ACC112 (cell line): ENCODE measurements around the gene LSM4.
A peak's percentile ranks its signal among the peaks of the same experiment; 100 is the strongest.

Experiments
- H2AFZ ChIP-seq: fragments of 200-600 bp; sonication (generic); one replicate; pipeline ENCODE4 v1.6.0; 2017; ENCODE audit warnings: antibody characterized with exemption, low read length; ENCODE audit not compliant: unreplicated experiment
- H3K27ac ChIP-seq: fragments of 200-600 bp; sonication (generic); 2 replicates; pipeline ENCODE4 v1.5.1; 2014; ENCODE audit warnings: low read depth, mild to moderate bottlenecking, antibody characterized with exemption, low read length, moderate library complexity
- H3K27me3 ChIP-seq: fragments of 200-600 bp; sonication (generic); 2 replicates; pipeline ENCODE4 v1.6.1; 2014; ENCODE audit warnings: mild to moderate bottlenecking, antibody characterized with exemption, low read length, moderate library complexity, mixed read lengths; ENCODE audit not compliant: insufficient read depth
- H3K36me3 ChIP-seq: fragments of 200-600 bp; sonication (generic); 2 replicates; pipeline ENCODE4 v1.6.1; 2016; ENCODE audit warnings: mild to moderate bottlenecking, antibody characterized with exemption, low read length, moderate library complexity, mixed read lengths; ENCODE audit not compliant: insufficient read depth
- H3K4me1 ChIP-seq: fragments of 200-600 bp; sonication (generic); one replicate; pipeline ENCODE4 v1.6.1; 2016; ENCODE audit warnings: low read length, mixed read lengths; ENCODE audit not compliant: insufficient read depth, unreplicated experiment, control insufficient read depth
- H3K4me3 ChIP-seq: fragments of 200-600 bp; sonication (generic); 2 replicates; pipeline ENCODE4 v1.5.1; 2014; ENCODE audit warnings: mild to moderate bottlenecking, low read depth, low read length
- H3K79me2 ChIP-seq: fragments of 200-600 bp; sonication (generic); one replicate; pipeline ENCODE4 v1.6.0; 2016; ENCODE audit warnings: low read length; ENCODE audit not compliant: control insufficient read depth, unreplicated experiment, insufficient read depth

Gene LSM4

DNA sequence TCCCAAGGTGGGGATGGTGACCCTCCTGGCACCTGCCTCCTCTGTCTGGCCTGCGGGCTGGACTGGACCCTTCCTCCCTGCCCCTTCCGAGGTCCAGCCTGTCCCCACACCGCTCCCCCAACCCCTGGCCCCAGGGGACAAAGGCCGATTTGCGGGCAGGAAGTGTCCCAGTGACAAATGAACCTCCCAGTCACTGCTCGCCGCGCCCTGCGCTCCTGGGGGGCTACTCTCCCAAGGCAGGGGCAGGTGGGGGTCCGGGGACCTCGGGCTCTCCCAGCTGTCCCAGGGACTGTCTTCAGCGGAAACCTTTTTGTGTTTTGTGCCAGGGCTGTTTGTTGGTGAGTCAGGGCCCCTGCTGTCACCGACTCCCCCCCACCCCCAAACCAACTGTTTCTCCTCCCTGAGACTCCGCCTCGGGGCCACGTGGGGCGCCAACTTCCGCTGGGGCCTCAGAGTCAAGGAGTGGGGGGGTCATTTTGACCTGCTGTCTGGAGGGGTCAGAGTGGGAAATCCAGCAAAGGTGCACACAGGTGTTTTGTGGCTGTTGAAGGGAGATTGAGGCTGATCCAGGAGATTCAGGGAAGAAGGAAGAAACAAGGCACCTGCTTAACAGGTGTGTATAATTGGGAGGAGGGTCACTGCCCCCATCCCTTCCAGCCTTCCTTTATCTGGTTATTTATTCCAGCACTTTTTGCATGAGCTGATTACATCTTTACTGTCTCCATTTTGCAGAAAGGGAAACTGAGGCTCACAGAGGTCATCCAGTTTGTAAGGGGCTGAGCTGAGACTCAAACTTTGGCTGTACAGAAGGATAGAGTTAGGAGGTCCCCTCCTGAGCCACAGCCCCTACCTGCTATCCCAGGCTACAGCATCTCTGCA, 18.4 kb upstream of the LSM4 start:
- H2AFZ ChIP-seq: peak overlapping the region; percentile 60

DNA sequence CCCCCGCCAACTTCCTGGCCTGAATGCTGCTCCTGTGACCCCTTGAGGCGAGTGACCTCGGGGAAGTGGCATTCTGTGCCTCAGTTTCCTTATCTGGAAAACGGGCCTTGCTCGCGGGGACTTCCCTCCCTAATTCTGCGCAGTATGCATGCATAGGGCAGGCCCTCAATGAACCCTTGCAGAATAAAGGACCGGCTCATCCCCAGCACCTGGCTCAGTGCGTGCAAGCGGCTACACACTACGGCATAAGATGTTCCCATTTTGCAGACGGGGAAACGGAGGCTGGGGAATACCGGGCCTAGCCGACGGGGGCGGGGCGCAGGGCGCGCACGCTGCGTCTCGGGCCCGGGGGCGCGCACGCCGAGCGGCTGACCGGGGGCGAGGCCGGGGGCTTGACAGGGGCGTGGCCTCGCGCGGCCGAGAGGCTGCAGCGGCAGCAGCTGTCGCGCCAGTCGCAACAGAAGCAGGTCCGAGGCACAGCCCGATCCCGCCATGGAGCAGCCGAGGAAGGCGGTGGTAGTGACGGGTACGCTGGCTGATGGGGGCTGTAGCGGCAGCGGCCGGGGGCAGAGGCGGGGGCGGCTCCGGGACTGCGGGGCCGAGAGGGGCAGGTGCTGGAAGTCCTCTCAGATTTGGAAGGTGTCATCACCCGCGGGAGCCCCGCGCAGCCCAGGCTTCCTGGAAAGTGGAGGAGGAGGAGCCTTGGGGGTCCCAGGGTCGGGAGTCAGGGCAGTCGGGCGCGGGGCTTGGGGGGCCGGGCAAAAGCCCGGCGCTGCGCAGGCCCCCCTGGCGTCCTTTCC, 17.5 kb upstream of the LSM4 start, which contains the start of gene PGPEP1:
Gene PGPEP1, plus strand, starts transcription at position 409 of the 800 bp plus-strand sequence. Its CDS starts 84 bp downstream, at position 493.
- no peak within 1 kb of the TSS for H3K27ac ChIP-seq
- H3K4me1 ChIP-seq: no peaks in the 10 kb centered on the region
- no peaks in the 10 kb centered on the region for H3K36me3 ChIP-seq
- H3K79me2 ChIP-seq: no peaks in the 10 kb centered on the region
- H3K27me3 ChIP-seq: no peaks in the 10 kb centered on the region
- peak within 1 kb of the TSS; percentile 60 for H2AFZ ChIP-seq
- H3K4me3 ChIP-seq: peak within 1 kb of the TSS; percentile 90

More for the DNA sequence above, 18.4 kb upstream of the LSM4 start:
- H3K4me3 ChIP-seq: peak overlapping the region; percentile 90
- H3K79me2 ChIP-seq: no peaks in the 10 kb centered on the region
- H3K27me3 ChIP-seq: no peaks in the 10 kb centered on the region
- no peaks in the 10 kb centered on the region for H3K4me1 ChIP-seq
- H3K27ac ChIP-seq: no peak overlapping the region
- no peaks in the 10 kb centered on the region for H3K36me3 ChIP-seq

DNA sequence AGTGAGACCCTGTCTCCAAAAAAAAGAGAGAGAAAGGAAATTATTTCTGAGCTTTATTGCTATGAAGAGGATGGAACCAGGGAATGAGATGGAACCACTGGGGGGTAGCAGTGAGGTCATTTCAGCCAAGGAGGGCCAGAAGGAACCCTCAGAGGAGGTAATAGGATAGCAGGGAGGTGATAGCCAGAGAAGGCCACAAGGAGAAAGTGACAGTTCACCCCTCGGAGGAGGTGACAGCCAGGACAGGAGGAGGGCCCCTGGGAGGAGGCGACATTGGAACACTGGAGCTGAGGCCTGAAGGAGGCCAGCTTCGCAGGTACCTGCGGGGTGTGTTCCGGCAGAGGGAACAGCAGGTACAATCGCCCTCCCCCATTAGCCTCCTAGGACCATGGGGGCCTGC, 16.8 kb upstream of the LSM4 start:
- H2AFZ ChIP-seq: no peak overlapping the region

DNA sequence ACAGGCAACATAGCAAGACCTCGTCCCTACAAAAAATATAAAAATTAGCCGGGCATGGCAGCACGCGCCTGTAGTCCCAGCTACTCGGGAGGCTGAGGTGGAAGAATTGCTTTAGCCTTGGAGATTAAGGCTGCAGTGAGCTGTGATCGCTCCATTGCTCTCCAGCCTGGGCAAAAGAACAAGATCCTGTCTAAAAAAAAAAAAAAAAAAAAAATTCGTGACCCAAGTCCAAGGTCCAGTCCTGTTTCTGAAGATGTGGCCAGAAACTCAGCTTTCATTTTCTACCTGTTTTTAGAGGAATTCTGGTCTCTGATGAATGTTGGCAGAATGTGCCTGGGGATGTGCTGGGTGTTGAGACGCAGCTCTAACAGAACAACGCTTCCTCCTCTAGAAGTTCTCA, 15.7 kb upstream of the LSM4 start:
- Histone ChIP-seq H3K4me3 (no peak overlapping the region), H3K4me1 (no peaks in the 10 kb centered on the region), H3K79me2 (no peaks in the 10 kb centered on the region), H3K27ac (no peak overlapping the region), H3K36me3 (no peaks in the 10 kb centered on the region), H3K27me3 (no peaks in the 10 kb centered on the region), H2AFZ (no peak overlapping the region)

More for the DNA sequence above, 16.8 kb upstream of the LSM4 start:
- Histone ChIP-seq H3K27ac (no peak overlapping the region), H3K36me3 (no peaks in the 10 kb centered on the region), H3K4me3 (no peak overlapping the region; the same call in 1 of the 2 replicates), H3K27me3 (no peaks in the 10 kb centered on the region), H3K4me1 (no peaks in the 10 kb centered on the region), H3K79me2 (no peaks in the 10 kb centered on the region)

DNA sequence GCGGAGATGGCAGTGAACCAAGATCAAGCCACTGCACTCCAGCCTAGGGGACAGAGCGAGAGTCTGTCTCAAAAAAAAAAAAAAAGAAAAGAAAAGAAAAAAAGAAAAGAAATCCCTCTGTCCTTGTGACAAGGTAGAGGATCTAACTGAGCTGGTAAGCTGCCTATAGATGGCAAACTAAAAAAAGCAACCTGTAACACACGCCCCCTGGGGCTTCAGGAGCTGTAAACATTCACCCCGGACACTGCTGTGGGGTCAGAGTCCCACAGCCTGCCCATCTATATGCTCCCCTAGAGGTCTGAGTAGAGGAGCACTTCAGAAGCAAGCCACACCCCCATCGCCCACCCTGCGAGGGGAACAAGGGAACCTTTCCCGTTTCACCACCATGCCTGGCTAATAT, 13.2 kb upstream of the LSM4 start:
- Histone ChIP-seq H3K27me3 (no peaks in the 10 kb centered on the region), H3K79me2 (no peaks in the 10 kb centered on the region), H2AFZ (no peak overlapping the region), H3K4me3 (no peak overlapping the region), H3K4me1 (no peaks in the 10 kb centered on the region), H3K36me3 (no peaks in the 10 kb centered on the region), H3K27ac (no peak overlapping the region)

DNA sequence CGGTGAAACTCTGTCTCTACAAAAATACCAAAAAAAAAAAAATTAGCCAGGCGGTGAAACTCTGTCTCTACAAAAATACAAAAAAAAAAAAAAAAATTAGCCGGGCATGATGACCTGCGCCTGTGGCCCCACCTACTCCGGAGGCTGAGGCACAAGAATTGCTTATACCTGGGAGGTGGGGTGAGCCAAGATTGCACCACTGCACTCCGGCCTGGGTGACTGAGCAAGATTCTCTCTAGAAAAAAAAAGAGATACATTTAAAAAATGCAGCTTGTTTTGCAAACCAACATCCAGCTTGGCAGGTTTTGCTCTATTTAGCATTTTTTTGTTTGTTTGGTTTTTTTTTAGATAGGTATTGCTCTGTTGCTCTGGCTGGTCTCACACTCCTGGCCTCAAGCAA, 10.8 kb upstream of the LSM4 start:
- no peaks in the 10 kb centered on the region for H3K79me2 ChIP-seq
- H3K4me3 ChIP-seq: no peak overlapping the region
- peaks cover 5% of the 10 kb centered on the region for H3K4me1 ChIP-seq
- H3K36me3 ChIP-seq: no peaks in the 10 kb centered on the region
- H3K27me3 ChIP-seq: no peaks in the 10 kb centered on the region
- H3K27ac ChIP-seq: no peak overlapping the region
- H2AFZ ChIP-seq: no peak overlapping the region

DNA sequence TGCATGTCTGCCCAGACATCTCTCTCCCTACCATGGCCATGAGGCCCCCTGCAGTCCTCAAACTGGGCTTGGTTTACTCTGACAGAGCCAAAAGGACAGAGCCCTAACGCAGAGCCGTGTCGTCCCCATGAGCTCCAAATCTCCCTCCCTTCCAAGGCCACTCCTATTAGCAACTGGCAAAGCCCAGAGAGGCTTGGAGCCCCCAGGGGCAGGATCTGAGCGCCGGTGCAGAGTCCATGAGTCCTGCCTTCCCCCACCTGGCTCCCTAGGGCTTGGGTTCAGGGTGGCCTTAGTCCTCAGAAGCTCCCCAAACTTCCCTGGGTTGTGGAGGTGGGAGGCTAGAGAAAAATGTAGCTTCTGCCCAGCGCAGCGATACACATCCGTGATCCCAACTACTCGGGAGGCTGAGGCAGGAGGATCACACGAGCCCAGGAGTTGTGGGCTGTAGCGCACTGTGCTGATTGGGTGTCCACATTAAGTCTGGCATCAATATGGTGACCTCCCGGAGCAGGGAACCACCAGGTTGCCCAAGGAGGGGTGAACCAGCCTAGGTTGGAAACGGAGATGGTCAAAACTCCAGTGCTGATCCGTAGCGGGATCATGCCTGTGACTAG, 10.1 kb upstream of the LSM4 start:
- no peaks in the 10 kb centered on the region for H3K79me2 ChIP-seq
- H3K36me3 ChIP-seq: no peaks in the 10 kb centered on the region
- no peak overlapping the region for H3K4me3 ChIP-seq
- H2AFZ ChIP-seq: no peak overlapping the region
- H3K4me1 ChIP-seq: peaks cover 7% of the 10 kb centered on the region
- H3K27ac ChIP-seq: no peak overlapping the region
- H3K27me3 ChIP-seq: no peaks in the 10 kb centered on the region

DNA sequence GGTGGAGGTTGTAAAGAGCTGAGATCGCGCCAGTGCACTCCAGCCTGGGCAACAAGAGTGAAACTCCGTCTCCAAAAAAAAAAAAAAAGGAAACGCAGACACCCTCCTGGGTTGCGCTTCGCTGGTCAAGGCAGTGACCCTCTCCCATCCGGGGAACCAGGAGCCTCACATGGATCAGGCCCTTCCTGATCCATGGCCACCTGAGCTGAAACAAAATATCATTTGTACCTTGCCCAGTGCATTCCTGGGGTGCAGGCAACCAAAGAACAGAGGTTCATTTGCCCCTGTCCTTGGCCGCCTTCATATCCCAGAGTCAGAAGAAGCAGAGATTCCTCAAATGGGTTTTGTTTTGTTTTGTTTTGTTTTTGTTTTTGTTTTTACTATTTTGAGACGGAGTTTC, 8.0 kb upstream of the LSM4 start:
- H3K27me3 ChIP-seq: no peaks in the 10 kb centered on the region

DNA sequence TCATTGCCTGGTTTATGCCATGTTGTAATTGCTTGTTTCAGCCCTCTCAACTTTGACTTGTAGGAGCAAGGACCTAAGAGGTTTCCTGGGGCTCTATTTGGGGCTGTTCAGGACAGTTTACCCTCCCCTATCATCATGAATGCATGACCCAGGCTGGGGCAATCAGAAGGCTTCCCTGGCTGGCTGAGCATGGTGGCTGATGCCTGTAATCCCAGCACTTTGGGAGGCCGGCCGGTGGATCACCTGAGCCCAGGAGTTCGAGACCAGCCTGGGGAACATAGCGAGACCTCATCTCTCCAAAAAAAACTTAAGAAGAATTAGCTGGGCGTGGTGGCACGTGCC, 6.1 kb upstream of the LSM4 start:
- no peaks in the 10 kb centered on the region for H3K79me2 ChIP-seq
- peak overlapping the region; percentile 73 for H2AFZ ChIP-seq
- no peaks in the 10 kb centered on the region for H3K36me3 ChIP-seq
- peak overlapping the region; percentile 33; the same call in 1 of the 2 replicates for H3K27ac ChIP-seq
- H3K4me1 ChIP-seq: peaks cover 7% of the 10 kb centered on the region
- H3K27me3 ChIP-seq: no peaks in the 10 kb centered on the region
- peak overlapping the region; percentile 69 for H3K4me3 ChIP-seq

More for the DNA sequence above, 8.0 kb upstream of the LSM4 start:
- no peak overlapping the region for H3K27ac ChIP-seq
- H3K36me3 ChIP-seq: no peaks in the 10 kb centered on the region
- H3K4me1 ChIP-seq: peaks cover 7% of the 10 kb centered on the region
- no peak overlapping the region for H2AFZ ChIP-seq
- H3K4me3 ChIP-seq: no peak overlapping the region
- no peaks in the 10 kb centered on the region for H3K79me2 ChIP-seq

DNA sequence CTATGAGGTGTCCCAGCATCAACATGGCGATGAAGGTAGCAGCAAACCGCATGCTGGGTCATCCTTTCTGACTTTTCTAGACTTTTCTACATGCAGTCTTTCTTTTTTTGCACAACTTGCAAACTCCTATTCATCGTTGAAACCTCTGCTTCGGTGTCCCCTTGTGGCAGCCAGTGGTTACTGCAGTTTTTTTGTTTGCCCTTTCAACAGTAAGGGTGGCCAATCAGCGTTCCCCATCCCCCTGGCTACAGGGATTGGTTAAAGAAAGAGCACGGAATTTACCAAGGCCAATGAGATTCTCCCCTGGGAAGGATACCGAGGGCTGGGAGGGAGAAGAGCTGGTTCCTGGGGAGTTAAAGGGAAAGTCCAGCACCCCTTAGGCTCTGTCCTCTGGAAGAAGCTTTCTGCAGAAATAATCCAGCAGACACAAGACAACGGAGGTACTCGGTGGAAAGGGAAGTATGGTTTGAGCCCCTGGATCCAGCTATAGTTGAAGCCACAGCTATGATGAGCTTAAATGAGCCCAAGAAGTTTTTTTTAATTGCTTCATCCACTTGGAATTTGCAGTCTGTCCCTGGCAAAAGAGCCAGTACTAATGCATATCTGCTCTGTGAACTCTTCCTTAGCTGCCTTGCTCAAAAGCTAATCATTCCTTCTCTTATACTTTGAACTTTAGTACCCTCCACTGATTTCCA, 5.6 kb upstream of the LSM4 start:
- peaks cover 7% of the 10 kb centered on the region for H3K4me1 ChIP-seq
- H3K36me3 ChIP-seq: no peaks in the 10 kb centered on the region
- H3K4me3 ChIP-seq: peak overlapping the region; percentile 69
- peak overlapping the region; percentile 73 for H2AFZ ChIP-seq
- peak overlapping the region; percentile 33 for H3K27ac ChIP-seq
- no peaks in the 10 kb centered on the region for H3K79me2 ChIP-seq
- no peaks in the 10 kb centered on the region for H3K27me3 ChIP-seq
